MM.1S (cell line): Measurements from ENCODE around the gene AKR1E2.

ENCODE experiments used
- DNase-seq: peaks from one replicate; pipeline ENCODE4 v3.0.0-alpha.2; 2015
- H2AFZ ChIP-seq: fragments of 300-600 bp; sonication (generic); 2 replicates; pipeline ENCODE4 v1.6.0; 2016; ENCODE audit warnings: antibody characterized with exemption, low read length
- H3F3A ChIP-seq: fragments of 300-600 bp; sonication (generic); 2 replicates; pipeline ENCODE4 v1.6.1; 2016; ENCODE audit warnings: mild to moderate bottlenecking, antibody characterized with exemption, low read length, moderate library complexity, mixed read lengths; ENCODE audit not compliant: insufficient read depth
- H3K27ac ChIP-seq: fragments of 300-600 bp; sonication (generic); 2 replicates; pipeline ENCODE4 v1.5.1; 2016; ENCODE audit warnings: mild to moderate bottlenecking, low read length
- H3K27me3 ChIP-seq: fragments of 300-600 bp; sonication (generic); replicated peaks from 2 replicates; pipeline ENCODE4 v1.6.0; 2016; ENCODE audit warnings: low read length; ENCODE audit not compliant: insufficient read depth
- H3K36me3 ChIP-seq: fragments of 300-600 bp; sonication (generic); replicated peaks from 2 replicates; pipeline ENCODE4 v1.6.1; 2016; ENCODE audit warnings: mild to moderate bottlenecking, low read length, mixed read lengths; ENCODE audit not compliant: insufficient read depth
- H3K4me1 ChIP-seq: fragments of 300-600 bp; sonication (generic); 2 replicates; pipeline ENCODE4 v1.6.1; 2016; ENCODE audit warnings: low read length, mixed read lengths
- H3K4me2 ChIP-seq: fragments of 300-600 bp; sonication (generic); 2 replicates; pipeline ENCODE4 v1.6.0; 2016; ENCODE audit warnings: low read depth, low read length
- H3K4me3 ChIP-seq: fragments of 300-600 bp; sonication (generic); 2 replicates; pipeline ENCODE4 v1.5.1; 2016; ENCODE audit warnings: low read length, mixed read lengths
- H3K79me2 ChIP-seq: fragments of 300-600 bp; sonication (generic); 2 replicates; pipeline ENCODE4 v1.6.1; 2016; ENCODE audit warnings: mixed run types, low read length, mixed read lengths
- H3K9ac ChIP-seq: fragments of 300-600 bp; sonication (generic); 2 replicates; pipeline ENCODE4 v1.6.1; 2016; ENCODE audit warnings: low read length, mixed read lengths
- H3K9me2 ChIP-seq: fragments of 300-600 bp; sonication (generic); replicated peaks from 2 replicates; pipeline ENCODE4 v1.6.1; 2016; ENCODE audit warnings: mild to moderate bottlenecking, low read length, mixed read lengths; ENCODE audit not compliant: insufficient read depth
- H3K9me3 ChIP-seq: fragments of 300-600 bp; sonication (generic); replicated peaks from 2 replicates; pipeline ENCODE4 v1.6.1; 2016; ENCODE audit warnings: mild to moderate bottlenecking, low read length, mixed read lengths; ENCODE audit not compliant: insufficient read depth
- H4K20me1 ChIP-seq: fragments of 300-600 bp; sonication (generic); 2 replicates; pipeline ENCODE4 v1.6.1; 2016; ENCODE audit warnings: mild to moderate bottlenecking, low read length, moderate library complexity, mixed read lengths; ENCODE audit not compliant: insufficient read depth
- EZH2 ChIP-seq: fragments of 300-600 bp; sonication (generic); optimal IDR thresholded peaks from 2 replicates; pipeline ENCODE3; 2017; ENCODE audit warnings: low read depth, mild to moderate bottlenecking, antibody characterized with exemption, low read length, mixed read lengths
- EZH2phosphoT487 ChIP-seq: fragments of 300-600 bp; sonication (generic); IDR thresholded peaks from 2 replicates; pipeline ENCODE4 v1.6.1; 2018; ENCODE audit warnings: antibody characterized with exemption, low read length
- TF ChIP-seq, protein P1 (sequence below): fragments of 300-600 bp; sonication (generic); IDR thresholded peaks from 2 replicates; pipeline ENCODE4 v1.5.1; 2016; ENCODE audit warnings: antibody characterized with exemption, low read length, mixed read lengths

Gene AKR1E2

DNA sequence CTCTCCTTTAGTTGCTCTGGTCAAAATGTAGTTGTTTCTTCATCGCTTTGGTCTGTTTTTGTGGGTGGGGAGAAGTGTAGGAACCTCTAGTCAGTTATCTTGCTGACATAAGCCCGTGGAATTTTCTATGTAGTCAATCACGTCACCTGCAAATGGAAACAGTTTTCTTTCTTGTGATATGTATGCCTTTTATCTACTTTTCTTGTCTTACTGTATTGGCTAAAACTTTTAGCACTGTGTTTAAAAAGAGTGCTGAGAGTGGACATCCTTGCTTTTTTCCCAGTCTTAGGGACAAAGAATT is 42.3 kb downstream of the AKR1E2 start:
- H3K27me3 ChIP-seq, result no peaks in the 10 kb centered on the region
- TF ChIP-seq EZH2phosphoT487 (no peak), EZH2 (no peak)
- TF ChIP-seq, protein P1, sequence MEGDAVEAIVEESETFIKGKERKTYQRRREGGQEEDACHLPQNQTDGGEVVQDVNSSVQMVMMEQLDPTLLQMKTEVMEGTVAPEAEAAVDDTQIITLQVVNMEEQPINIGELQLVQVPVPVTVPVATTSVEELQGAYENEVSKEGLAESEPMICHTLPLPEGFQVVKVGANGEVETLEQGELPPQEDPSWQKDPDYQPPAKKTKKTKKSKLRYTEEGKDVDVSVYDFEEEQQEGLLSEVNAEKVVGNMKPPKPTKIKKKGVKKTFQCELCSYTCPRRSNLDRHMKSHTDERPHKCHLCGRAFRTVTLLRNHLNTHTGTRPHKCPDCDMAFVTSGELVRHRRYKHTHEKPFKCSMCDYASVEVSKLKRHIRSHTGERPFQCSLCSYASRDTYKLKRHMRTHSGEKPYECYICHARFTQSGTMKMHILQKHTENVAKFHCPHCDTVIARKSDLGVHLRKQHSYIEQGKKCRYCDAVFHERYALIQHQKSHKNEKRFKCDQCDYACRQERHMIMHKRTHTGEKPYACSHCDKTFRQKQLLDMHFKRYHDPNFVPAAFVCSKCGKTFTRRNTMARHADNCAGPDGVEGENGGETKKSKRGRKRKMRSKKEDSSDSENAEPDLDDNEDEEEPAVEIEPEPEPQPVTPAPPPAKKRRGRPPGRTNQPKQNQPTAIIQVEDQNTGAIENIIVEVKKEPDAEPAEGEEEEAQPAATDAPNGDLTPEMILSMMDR, result no peak
- no peaks in the 10 kb centered on the region for H3K9me3 ChIP-seq
- no peaks in the 10 kb centered on the region for H3K4me1 ChIP-seq
- no peak overlapping the region for H2AFZ ChIP-seq
- DNase-seq, result no peak
- H3K9ac ChIP-seq, result no peak overlapping the region
- no peak overlapping the region for H3K4me3 ChIP-seq
- no peak overlapping the region for H3K27ac ChIP-seq
- H3K79me2 ChIP-seq, result no peaks in the 10 kb centered on the region
- H3K36me3 ChIP-seq, result no peaks in the 10 kb centered on the region
- no peaks in the 10 kb centered on the region for H4K20me1 ChIP-seq
- H3F3A ChIP-seq, result no peaks in the 10 kb centered on the region
- H3K9me2 ChIP-seq, result no peaks in the 10 kb centered on the region
- H3K4me2 ChIP-seq, result no peak overlapping the region

DNA sequence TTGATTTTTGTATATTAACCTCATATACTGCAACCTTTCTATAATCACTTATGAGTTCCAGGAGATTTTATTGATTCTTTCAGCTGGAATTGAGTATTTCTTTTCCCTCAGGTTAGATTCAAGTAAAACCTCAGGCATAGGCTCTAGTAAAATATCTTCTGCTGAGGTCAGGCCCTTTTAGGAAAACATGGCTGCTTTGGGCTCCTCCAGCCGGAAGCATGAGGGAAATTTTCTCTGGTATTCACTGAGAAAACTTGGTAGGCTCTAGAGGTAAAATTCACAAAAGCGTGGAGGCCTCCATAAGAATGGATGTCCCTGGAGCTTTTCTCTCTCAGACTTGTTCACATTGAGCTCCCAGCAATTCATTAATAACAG is 56.7 kb downstream of the AKR1E2 start:
- no peak overlapping the region for H3K4me3 ChIP-seq
- H3K4me1 ChIP-seq, result no peaks in the 10 kb centered on the region
- H3K4me2 ChIP-seq, result no peak overlapping the region
- H3K9me3 ChIP-seq, result no peaks in the 10 kb centered on the region
- H3K27me3 ChIP-seq, result no peaks in the 10 kb centered on the region
- H3K36me3 ChIP-seq, result no peaks in the 10 kb centered on the region
- no peak for DNase-seq
- no peak overlapping the region for H2AFZ ChIP-seq
- H3K9ac ChIP-seq, result no peak overlapping the region
- H3K79me2 ChIP-seq, result no peaks in the 10 kb centered on the region
- H3K27ac ChIP-seq, result no peak overlapping the region
- no peaks in the 10 kb centered on the region for H3K9me2 ChIP-seq
- TF ChIP-seq EZH2 (no peak), EZH2phosphoT487 (no peak)
- TF ChIP-seq, protein P1, result no peak
- no peaks in the 10 kb centered on the region for H3F3A ChIP-seq
- H4K20me1 ChIP-seq, result no peaks in the 10 kb centered on the region

DNA sequence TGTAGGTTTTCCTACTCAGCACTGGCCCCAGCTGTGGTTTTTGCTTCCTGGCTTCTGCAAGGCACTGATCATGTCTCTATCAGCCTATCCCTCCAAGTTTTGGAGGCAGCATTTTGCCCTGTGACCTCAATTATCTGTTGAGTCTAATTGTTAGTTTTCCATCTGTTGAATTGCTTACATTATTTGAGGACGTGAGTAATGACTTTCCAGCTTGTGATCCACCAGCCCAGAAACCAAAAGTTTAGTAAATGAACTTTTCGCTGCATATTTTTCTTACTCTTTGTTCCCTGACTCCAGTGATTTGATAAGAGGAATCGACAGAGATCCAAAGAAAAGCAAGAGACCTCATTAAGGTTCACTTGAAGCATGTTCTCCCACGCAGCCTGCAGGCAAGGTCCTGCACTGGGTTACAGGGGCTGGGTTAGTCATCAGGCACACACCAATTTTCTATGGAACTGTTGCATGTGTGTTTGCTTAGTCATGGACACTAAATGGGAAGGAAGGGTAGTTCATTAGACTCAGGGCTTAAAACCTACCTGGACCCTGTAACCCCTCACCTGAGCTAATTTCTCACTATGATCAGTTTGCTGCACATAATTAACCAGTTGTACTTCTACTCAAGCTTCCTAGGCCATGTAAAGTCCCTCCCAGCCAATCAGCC is 57.2 kb downstream of the AKR1E2 start:
- no peaks in the 10 kb centered on the region for H3K9me3 ChIP-seq
- no peak overlapping the region for H3K9ac ChIP-seq
- H3F3A ChIP-seq, result no peaks in the 10 kb centered on the region
- no peaks in the 10 kb centered on the region for H3K79me2 ChIP-seq
- DNase-seq, result no peak
- no peak overlapping the region for H2AFZ ChIP-seq
- no peaks in the 10 kb centered on the region for H4K20me1 ChIP-seq
- no peak overlapping the region for H3K4me3 ChIP-seq
- TF ChIP-seq EZH2phosphoT487, result no peak
- no peak for TF ChIP-seq EZH2
- TF ChIP-seq, protein P1, result no peak
- no peaks in the 10 kb centered on the region for H3K9me2 ChIP-seq
- no peaks in the 10 kb centered on the region for H3K36me3 ChIP-seq
- H3K27ac ChIP-seq, result no peak overlapping the region
- H3K4me2 ChIP-seq, result no peak overlapping the region
- H3K4me1 ChIP-seq, result no peaks in the 10 kb centered on the region
- H3K27me3 ChIP-seq, result no peaks in the 10 kb centered on the region
